Medulla oblongata (tissue), 1 donor: ENCODE measurements around the gene FOXD4L1.
A peak's percentile ranks its signal among the peaks of the same experiment; 100 is the strongest.
"Not testable (repeated sequence)": the region's sequence is repeated elsewhere in the genome, so short reads cannot be mapped to it uniquely, and the experiment has no call there.

Experiments used
- DNase-seq: peaks from one replicate; pipeline ENCODE4 v3.0.0-alpha.2; 2015; ENCODE audit errors: extremely low spot score

Gene FOXD4L1

GRCh38 chr2:113498365-113498764 is at the start of gene FOXD4L1:
FOXD4L1 (plus strand) TSS chr2:113498665; CDS start chr2:113499257, 592 bp downstream.
- DNase-seq = not testable (repeated sequence)

DNA sequence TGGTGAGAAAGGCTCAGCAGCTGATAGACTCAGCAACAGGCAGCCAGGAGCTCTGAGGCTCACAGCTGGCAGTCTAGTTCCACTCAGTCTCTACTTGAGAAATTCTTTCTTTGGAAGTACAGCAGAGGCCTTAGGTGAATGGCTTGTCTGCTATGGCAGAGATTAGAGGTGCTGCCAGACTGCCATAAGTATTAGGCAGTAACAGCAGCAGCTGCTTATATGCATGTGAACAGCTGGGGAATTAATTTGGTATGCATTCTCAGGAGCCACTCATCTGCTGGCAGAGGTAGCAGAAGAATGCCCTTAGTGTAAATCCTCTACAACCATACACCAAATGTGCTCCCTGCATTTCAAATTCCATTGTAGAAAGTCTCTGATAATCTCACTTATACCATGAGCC is 32.7 kb upstream of the FOXD4L1 start:
- DNase-seq = not testable (repeated sequence)

GRCh38 chr2:113476688-113477368 is 21.6 kb upstream of the FOXD4L1 start:
- not testable (repeated sequence) for DNase-seq

- not testable (repeated sequence) for DNase-seq
Observed at GRCh38 chr2:113496527-113496926, 1.9 kb upstream of the FOXD4L1 start.

DNA sequence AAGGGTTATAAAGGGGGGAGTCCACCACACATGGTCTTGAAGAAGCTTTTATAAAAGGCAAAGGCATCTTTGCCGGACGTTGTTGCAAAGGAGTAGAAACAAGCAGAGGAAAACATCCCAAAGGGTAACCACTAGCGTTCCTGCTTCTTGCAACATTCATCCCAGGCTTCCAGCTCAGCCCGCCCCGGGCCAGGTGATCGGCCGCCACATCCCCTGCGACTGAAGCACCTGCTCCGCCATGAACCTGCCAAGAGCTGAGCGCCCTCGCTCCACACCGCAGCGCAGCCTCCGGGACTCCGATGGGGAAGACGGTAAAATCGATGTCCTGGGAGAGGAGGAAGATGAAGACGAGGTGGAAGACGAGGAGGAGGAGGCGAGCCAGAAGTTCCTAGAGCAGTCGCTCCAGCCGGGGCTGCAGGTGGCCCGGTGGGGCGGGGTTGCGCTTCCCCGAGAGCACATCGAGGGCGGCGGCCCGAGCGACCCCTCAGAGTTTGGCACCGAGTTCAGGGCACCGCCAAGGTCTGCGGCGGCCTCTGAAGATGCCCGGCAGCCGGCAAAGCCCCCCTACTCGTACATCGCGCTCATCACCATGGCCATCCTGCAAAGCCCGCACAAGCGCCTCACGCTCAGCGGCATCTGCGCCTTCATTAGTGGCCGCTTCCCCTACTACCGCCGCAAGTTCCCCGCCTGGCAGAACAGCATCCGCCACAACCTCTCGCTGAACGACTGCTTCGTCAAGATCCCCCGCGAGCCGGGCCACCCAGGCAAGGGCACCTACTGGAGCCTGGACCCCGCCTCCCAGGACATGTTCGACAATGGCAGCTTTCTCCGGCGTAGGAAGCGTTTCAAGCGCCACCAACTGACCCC is 787 bp downstream of the FOXD4L1 start:
- not testable (repeated sequence) for DNase-seq

DNA sequence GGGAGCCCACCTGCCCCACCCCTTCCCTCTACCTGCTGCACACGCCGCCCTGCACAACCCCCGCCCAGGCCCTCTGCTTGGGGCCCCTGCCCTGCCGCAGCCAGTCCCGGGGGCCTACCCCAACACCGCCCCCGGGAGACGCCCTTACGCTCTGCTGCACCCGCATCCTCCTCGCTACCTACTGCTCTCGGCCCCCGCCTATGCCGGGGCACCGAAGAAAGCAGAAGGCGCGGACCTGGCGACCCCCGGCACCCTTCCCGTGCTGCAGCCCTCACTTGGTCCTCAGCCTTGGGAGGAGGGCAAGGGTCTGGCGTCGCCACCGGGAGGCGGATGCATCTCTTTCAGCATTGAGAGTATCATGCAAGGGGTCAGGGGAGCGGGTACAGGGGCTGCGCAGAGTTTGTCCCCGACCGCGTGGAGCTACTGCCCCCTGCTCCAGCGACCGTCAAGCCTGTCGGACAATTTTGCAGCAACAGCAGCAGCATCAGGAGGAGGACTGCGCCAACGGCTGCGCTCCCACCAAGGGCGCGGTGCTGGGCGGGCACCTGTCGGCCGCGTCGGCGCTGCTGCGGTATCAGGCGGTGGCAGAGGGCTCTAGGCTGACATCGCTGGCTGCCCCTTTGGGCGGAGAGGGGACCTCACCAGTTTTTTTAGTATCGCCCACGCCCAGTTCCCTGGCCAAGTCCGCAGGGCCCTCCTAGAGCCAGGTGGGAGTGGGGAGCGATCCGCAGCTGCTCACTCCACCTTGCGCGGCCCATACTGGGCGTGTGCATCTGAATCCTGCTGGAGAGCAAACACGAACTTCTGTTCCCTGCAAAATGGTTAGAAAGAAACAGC is 1.6 kb downstream of the FOXD4L1 start:
- DNase-seq = not testable (repeated sequence)

DNA sequence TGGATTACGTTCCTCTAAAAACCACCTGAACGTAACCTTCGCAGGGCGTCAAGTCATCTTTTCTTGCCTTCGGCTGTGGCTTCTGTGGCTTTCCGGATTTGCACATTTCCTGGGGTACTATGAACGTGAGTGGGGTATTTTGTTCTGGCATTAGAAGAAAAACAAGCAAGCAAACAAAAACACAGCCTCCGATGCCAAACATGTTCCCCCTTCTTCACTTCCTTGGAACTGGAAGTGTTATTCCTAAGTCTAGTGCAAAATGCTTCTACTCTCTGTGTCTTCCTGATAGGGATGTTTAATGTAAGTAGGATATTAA is 2.2 kb downstream of the FOXD4L1 start:
- DNase-seq = peak; percentile 1

DNA sequence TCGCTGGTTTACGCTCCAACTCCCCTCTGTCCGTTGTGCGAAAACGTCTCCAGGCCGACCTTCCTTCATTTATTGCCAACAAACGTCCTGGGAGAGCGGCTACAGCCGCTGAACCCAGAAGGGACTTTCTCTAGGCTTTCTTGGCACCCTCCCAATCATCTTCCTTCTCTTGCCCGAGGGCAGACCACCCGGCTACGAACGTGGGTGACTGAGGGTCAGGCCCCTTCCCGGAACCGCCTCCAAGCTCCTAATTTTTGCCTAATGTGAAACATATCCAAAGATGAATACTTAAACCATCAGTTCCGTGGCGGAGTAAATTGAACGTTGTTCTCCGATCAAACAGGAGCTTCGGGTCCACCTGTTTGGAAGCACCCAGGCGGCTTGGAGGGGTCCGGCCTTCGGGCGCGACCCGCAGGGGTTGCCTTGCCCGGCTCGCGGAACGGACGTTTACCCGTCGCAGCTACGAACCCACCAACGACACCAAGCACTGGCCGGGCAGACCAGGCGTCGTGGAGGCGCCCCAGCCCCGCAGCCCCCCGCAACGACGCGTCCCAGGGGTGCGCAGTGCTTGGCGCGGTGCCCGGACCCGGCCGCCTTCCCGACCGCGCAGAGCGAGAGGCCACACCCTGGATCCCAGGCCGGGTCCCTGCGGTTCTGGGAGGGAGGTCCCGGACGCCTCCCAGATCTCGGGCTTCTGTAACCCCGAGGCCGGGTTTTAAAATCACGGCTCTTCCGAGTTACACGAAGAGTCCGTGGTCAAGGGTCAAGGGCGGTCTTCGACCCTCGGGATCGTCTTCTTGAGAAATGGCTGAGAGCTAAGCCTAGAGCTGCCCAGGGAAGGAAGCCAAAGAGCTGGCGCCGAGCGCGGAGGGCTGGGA is 4.0 kb downstream of the FOXD4L1 start:
- DNase-seq = peak; percentile 1

DNA sequence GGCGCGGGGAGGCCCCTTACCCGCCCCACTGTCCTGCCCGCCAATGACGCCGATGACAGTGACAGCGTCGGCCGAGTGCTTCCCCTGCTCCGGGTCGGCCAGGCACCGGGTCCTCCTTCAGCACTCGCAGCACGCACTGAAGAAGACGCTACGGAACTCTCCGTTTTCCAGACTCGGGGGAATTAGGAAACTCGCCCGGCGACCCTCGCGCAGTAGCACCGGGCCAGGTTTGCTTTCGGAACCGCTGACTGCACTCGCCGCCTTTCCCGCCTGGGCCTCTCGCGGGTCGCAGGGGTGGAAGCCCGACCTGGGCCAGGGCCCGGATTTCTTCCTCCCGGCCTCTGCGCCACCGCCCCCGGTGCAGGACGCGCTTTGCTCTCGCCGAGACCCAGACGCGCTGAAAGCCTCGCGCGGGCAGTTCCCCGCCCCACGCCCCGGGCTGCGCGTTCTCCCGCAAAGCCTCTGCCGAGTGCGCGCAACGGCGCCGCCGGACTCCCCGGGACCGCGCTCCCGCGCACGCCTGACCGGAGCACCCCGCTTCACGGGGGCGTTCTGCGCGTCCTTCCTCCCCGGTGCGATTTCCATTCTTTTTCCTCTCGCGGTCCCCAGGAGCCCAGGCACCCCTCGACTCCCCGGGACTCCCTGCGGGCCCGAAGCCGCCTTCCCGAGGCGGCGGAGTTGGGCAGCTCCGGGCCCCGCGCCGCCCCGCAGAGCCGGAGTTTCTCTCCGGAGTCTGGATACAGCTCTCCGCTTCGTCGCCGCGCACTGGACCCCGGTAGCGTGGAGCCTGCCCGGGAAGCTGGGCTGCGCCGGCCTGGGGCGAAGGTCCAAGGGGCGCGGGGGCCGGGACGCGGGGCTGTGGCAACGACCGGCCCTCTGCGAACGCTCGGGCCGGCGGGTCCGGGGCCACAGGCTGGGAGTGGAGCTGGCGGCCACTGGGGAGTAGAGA is 4.9 kb downstream of the FOXD4L1 start:
- not testable (repeated sequence) for DNase-seq

- DNase-seq = not testable (repeated sequence)
Observed at GRCh38 chr2:113504081-113504480, 5.6 kb downstream of the FOXD4L1 start.

- DNase-seq = not testable (repeated sequence)
Observed at GRCh38 chr2:113507394-113508140, 9.1 kb downstream of the FOXD4L1 start.

- DNase-seq = not testable (repeated sequence)
Observed at GRCh38 chr2:113508187-113508586, 9.7 kb downstream of the FOXD4L1 start.

GRCh38 chr2:113510913-113511312 is 12.4 kb downstream of the FOXD4L1 start:
- not testable (repeated sequence) for DNase-seq

DNA sequence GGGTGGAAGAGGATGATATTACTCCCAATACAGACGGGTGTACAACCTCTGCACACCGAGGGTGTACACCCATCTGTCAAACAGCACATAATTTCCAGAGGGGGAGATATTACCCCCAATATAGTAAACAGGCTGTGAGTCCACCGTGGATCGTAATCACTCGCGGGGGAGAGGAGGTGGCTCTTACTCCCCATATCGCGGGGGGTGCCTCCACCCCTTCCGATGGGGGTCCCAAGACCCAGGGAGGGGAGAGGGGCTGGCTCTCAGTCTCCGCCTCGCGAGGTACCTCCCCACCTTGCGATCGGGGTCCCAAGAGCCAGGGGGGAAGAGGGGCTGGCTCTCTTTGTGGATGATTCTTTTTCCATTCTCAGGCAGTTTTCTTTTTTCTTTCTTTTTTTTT is 13.4 kb downstream of the FOXD4L1 start:
- not testable (repeated sequence) for DNase-seq

DNA sequence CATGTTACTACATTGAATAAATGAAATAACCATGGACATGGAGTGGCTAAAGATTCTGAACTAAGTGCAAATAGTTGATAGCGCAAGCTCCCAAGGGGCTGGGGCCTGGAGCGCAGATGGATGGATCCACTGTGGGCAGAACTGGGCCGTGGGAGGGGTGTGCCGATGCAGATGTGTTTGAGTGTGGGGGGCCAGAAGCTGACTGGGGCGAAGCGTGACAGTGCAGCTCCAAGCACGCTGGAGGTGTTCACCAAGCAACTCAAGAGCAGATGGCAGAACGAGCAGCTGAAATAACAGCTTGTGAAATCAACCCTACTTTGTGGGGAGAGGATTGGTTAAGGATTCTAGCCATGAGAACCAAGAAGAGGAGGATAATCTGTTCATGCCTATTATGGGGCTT is 17.0 kb downstream of the FOXD4L1 start:
- not testable (repeated sequence) for DNase-seq

DNA sequence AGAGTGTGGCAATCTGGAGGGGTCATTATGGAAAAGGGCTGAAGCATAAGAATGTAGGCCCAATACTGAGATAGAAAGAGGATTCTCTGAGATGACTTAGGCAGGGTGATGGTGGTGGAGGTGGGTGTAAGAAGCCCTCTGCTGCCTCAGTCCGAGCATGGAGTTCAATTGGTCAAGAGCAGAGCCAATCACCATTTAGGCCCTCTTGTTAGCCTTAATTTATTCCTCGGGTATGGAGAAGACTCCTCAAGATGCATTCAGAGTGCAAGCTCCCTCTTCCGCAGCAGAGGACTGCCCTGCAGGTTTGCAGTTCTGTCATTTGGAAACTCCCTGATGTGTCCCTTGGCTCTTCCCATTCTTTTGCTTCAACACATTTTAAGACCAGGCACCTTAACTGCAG is 17.5 kb downstream of the FOXD4L1 start:
- DNase-seq = not testable (repeated sequence)

GRCh38 chr2:113517025-113517424 is 18.6 kb downstream of the FOXD4L1 start:
- DNase-seq = not testable (repeated sequence)

GRCh38 chr2:113520837-113521236 is 22.4 kb downstream of the FOXD4L1 start:
- not testable (repeated sequence) for DNase-seq

DNA sequence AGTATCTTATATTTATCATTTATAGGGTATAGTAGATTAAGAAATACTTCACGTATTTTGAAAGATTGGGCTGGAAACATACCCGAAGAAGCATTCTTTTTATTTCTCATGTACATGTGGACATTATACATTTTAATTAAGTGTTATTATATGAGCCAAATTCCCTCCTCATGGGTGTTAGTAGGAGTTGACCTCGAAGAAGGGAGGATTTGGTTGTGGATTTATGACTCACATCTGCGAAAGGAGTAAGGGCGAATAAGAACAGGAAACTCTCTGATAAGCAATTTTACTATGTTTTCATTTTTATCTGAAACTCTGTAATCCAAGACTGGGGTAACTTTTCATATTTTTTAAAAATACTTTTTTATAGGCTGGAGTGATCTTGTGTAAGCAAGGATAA is 23.0 kb downstream of the FOXD4L1 start:
- DNase-seq = not testable (repeated sequence)
